Kidney (tissue), 14 donors: ENCODE results near the gene HHAT. TPM values are rescaled to one million over a fixed set of nuclear protein-coding genes. Genes with fewer than 3 reads are reported as not detected.

Source experiments
- DNase-seq, 5 donors: peaks; one replicate each; pipeline ENCODE4 v3.0.0-alpha.2; 2013 to 2020
- FAIRE-seq: peaks from 2 replicates; lab custom pipeline; 2012; peaks lifted over from hg19 to GRCh38; lab: Jason Lieb, UNC
- H3K27ac ChIP-seq, 2 donors: one replicate each; pipeline ENCODE4 v1.7.0; 2013; ENCODE audit warnings: low read depth in 2 of 2, low read length in 2 of 2, inconsistent platforms in 1 of 2
- H3K27me3 ChIP-seq: one replicate; pipeline ENCODE4 v1.7.1; 2013; ENCODE audit warnings: low read length, inconsistent platforms; ENCODE audit not compliant: control insufficient read depth, insufficient read depth
- H3K36me3 ChIP-seq, 3 donors: one replicate each; pipeline versions ENCODE4 v1.7.0 to v1.7.1; 2013; ENCODE audit warnings: low read length in 3 of 3, control low read depth in 1 of 3, inconsistent platforms in 1 of 3; ENCODE audit not compliant: insufficient read depth in 3 of 3, control insufficient read depth in 2 of 3
- H3K4me1 ChIP-seq, 3 donors: one replicate each; pipeline versions ENCODE4 v1.7.0 to v1.7.1; 2013; ENCODE audit warnings: low read length in 3 of 3, inconsistent platforms in 1 of 3, low read depth in 1 of 3; ENCODE audit not compliant: control insufficient read depth in 2 of 3, insufficient read depth in 2 of 3
- H3K4me3 ChIP-seq, 3 donors: one replicate each; pipeline versions ENCODE4 v1.7.0 to v1.8.1; 2013; ENCODE audit warnings: low read length in 3 of 3, control low read depth in 1 of 3, inconsistent platforms in 1 of 3
- H3K9ac ChIP-seq, 3 donors: one replicate each; pipeline versions ENCODE4 v1.7.0 to v1.7.1; 2013; ENCODE audit warnings: low read length in 3 of 3, control low read depth in 1 of 3, inconsistent platforms in 1 of 3
- H3K9me3 ChIP-seq, 3 donors: one replicate each; pipeline versions ENCODE4 v1.7.0 to v1.7.1; 2013; ENCODE audit warnings: low read length in 3 of 3, control low read depth in 1 of 3, inconsistent platforms in 1 of 3; ENCODE audit not compliant: control insufficient read depth in 2 of 3, insufficient read depth in 1 of 3
- CTCF ChIP-seq: IDR thresholded peaks from 3 replicates; pipeline ENCODE4 v1.5.1; 2012; ENCODE audit warnings: mild to moderate bottlenecking, moderate library complexity, borderline replicate concordance; ENCODE audit not compliant: insufficient read depth; ENCODE audit errors: extremely low read depth
- intact Hi-C: fragments of 100-400 bp; cut with DNase I; formaldehyde crosslinking; loops from one replicate; pipeline ENCODE4 v1.11.1; 2022
- polyA plus RNA-seq: library from polyadenylated mRNA; stranded (reverse); fragments of 350-450 nt; fragmentation: Illumina TruSeq; extraction: RNeasy Lipid Tissue Mini Kit (QIAGEN cat#74804); gene quantifications from one replicate; pipeline ENCODE4 v1.2.3, GENCODE V29; 2014; ENCODE audit warnings: low read depth, low replicate concordance; ENCODE audit not compliant: insufficient read depth
- total RNA-seq: library from RNA; stranded (reverse); fragmentation: NEBNext Ultra II Directional; extraction: Animal tissue kit (Norgen Biotek cat#: 25700); gene quantifications from one replicate; pipeline ENCODE4 v1.2.1, GENCODE V29; 2021
- donor health status: control.
- donor health status: control.
- donor health status: control.
- donor health status: control.
- donor health status: control.
- donor health status: DM: yes; HTN: yes; CAD: no.
- donor health status: Normal renal cell carcinoma (clear cell type).

HHAT gene
- total and polyA plus RNA-seq, 2 donors from 2014 or later, result 5.5 to 9.7 TPM

- intact Hi-C loops, result no loop called here
- Histone ChIP-seq H3K36me3 (no peaks in the 10 kb centered on the region), H3K27ac (no peak overlapping the region), H3K27me3 (no peaks in the 10 kb centered on the region), H3K4me1 (no peaks in the 10 kb centered on the region), H3K4me3 (no peak overlapping the region), H3K9me3 (no peaks in the 10 kb centered on the region), H3K9ac (no peak overlapping the region)
- TF ChIP-seq CTCF, result no peak
- DNase-seq (peak in 2 of 5 donors; percentile 11 to 48), FAIRE-seq (no peak)
Measured at GRCh38 chr1:210662291-210663050, 333.8 kb downstream of the HHAT start.

- no peak for TF ChIP-seq CTCF
- no peaks in the 10 kb centered on the region for H3K27me3 ChIP-seq
- no peaks in the 10 kb centered on the region for H3K9me3 ChIP-seq
- intact Hi-C loops, result no loop called here
- DNase-seq (no peak), FAIRE-seq (no peak)
- H3K36me3 ChIP-seq, result no peaks in the 10 kb centered on the region
- no peak overlapping the region for H3K4me3 ChIP-seq
- no peak overlapping the region for H3K9ac ChIP-seq
- no peak overlapping the region for H3K27ac ChIP-seq
- H3K4me1 ChIP-seq, result no peaks in the 10 kb centered on the region
Measured at GRCh38 chr1:210663730-210664573, 335.2 kb downstream of the HHAT start.

- no peaks in the 10 kb centered on the region for H3K36me3 ChIP-seq
- no peak overlapping the region for H3K27ac ChIP-seq
- no peaks in the 10 kb centered on the region for H3K27me3 ChIP-seq
- intact Hi-C loops, result no loop called here
- no peak overlapping the region for H3K4me3 ChIP-seq
- TF ChIP-seq CTCF, result no peak
- H3K9me3 ChIP-seq, result peaks cover 0 to 3% (median 0%) of the 10 kb centered on the region in 3 donors
- no peak overlapping the region for H3K9ac ChIP-seq
- FAIRE-seq (no peak), DNase-seq (no peak)
- H3K4me1 ChIP-seq, result no peaks in the 10 kb centered on the region
Measured at GRCh38 chr1:210669951-210670350, 341.2 kb downstream of the HHAT start.
